ENCODE measurements around the gene C19orf47. TPM values are rescaled to one million over a fixed set of nuclear protein-coding genes. Genes with fewer than 3 reads are reported as not detected.

C19orf47 gene
- total RNA-seq: 5.3 and 12.9 TPM in 2 replicates

GRCh38 chr19:40348125-40348913 is at the start of gene C19orf47, which contains the start of gene PLD3:
C19orf47 (minus strand) TSS chr19:40348397; CDS start chr19:40341857, 6,540 bp downstream.
PLD3 (plus strand) TSS chr19:40348695; CDS start chr19:40366484, 17,789 bp downstream.

GRCh38 chr19:40390084-40390742 is 42.0 kb upstream of the C19orf47 start, which contains the start of gene HIPK4:
HIPK4 (minus strand) TSS chr19:40390181; CDS start chr19:40389902, 279 bp downstream.

DNA sequence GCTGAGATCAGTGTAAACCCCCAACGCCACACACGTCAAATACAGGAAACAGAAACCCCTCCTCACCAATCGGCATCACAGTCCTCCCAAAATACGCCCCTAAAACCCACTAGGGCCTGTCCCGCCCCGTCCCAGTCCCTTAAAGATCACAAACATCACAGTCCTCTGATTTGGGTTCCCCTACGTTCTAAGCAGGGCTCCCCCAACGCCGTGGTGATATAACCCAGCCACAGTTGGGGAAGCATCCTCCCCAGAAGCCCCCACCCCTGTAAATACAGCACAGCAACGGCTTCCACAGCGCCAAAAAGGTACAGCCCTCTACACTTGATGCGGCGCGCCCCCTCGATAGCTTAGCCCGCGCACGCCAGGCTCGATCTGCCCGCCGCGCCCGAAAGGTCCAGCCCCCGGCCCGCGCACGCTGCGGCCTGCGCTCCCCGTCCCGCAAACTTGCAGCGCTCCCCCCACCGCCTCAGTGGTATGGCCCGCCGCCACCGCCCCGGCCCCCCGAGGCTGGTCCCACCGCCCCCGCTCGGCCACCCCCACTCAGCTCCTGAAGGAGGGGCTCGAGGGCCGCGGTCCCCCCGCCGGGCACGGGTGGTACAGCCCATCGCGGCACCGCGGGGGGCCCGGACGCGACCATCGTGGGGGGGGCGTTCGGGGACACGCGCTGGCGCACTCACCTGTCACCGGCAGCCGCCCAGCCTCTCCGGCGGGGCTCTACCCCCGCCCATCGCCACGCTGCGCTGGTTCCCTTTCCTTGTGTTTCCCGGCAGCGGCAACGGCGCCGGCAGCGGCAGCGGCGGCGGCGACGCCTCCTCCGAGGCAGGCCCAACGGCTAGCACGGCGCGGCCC is 63.5 kb downstream of the C19orf47 start, which contains the start of gene AKT2:
TSS of gene AKT2 (minus strand) at position 845 of the 852 bp plus-strand sequence. CDS start 20,078 bp downstream, outside the sequence.

Other genes starting within 250 kb of the C19orf47 start
- 8.1 and 8.3 TPM in 2 replicates for gene MAP3K10, start 157.0 kb downstream of the C19orf47 start, total RNA-seq
- not detected in 2 replicates for gene TTC9B, start 130.0 kb downstream of the C19orf47 start, total RNA-seq
- 0.47 and 0.95 TPM in 2 replicates for gene CCNP, start 121.7 kb downstream of the C19orf47 start, total RNA-seq
- 60.1 and 74.0 TPM in 2 replicates for gene AKT2, start 63.1 kb downstream of the C19orf47 start, total RNA-seq
- 196 and 305 TPM in 2 replicates for gene PLD3, start 298 bp upstream of the C19orf47 start, total RNA-seq
- gene HIPK4, start 41.8 kb upstream of the C19orf47 start, total RNA-seq: not detected in 2 replicates
- gene PRX, start 65.0 kb upstream of the C19orf47 start, total RNA-seq: 0.99 and 2.5 TPM in 2 replicates
- 27.1 and 28.6 TPM in 2 replicates for gene SERTAD1, start 77.6 kb upstream of the C19orf47 start, total RNA-seq
- gene SERTAD3, start 95.9 kb upstream of the C19orf47 start, total RNA-seq: 13.3 and 20.4 TPM in 2 replicates
- gene BLVRB, start 117.3 kb upstream of the C19orf47 start, total RNA-seq: 100 and 154 TPM in 2 replicates
- gene SPTBN4, start 118.6 kb upstream of the C19orf47 start, total RNA-seq: 1.2 and 1.6 TPM in 2 replicates
- gene SHKBP1, start 228.5 kb upstream of the C19orf47 start, total RNA-seq: 64.0 and 75.3 TPM in 2 replicates